IPS DF 6.9 (cell line): Measurements from ENCODE around the gene BAZ2A.

Experiments used
- DNase-seq: peaks from one replicate; pipeline ENCODE4 v3.0.0-alpha.2; 2013; ENCODE audit warnings: low read depth, low spot score
- H3K27ac ChIP-seq: one replicate; pipeline ENCODE4 v1.5.1; 2013; ENCODE audit warnings: low read length, control low read depth
- H3K27me3 ChIP-seq: 2 replicates; pipeline ENCODE4 v1.6.1; 2013; ENCODE audit warnings: mild to moderate bottlenecking, low read length; ENCODE audit not compliant: control insufficient read depth, insufficient read depth
- H3K36me3 ChIP-seq: 2 replicates; pipeline ENCODE4 v1.6.1; 2013; ENCODE audit warnings: low read length; ENCODE audit not compliant: control insufficient read depth, insufficient read depth
- H3K4me1 ChIP-seq: 2 replicates; pipeline ENCODE4 v1.6.1; 2013; ENCODE audit warnings: low read length; ENCODE audit not compliant: control insufficient read depth, insufficient read depth
- H3K4me3 ChIP-seq: 2 replicates; pipeline ENCODE4 v1.5.1; 2013; ENCODE audit warnings: mild to moderate bottlenecking, low read length
- H3K9me3 ChIP-seq: 2 replicates; pipeline ENCODE4 v1.6.1; 2013; ENCODE audit warnings: low read length, inconsistent platforms; ENCODE audit not compliant: control insufficient read depth, insufficient read depth
- WGBS: extraction: QIAGEN DNeasy Blood & Tissue Kit; methylation state at CpG from one replicate; pipeline ENCODE4 v1.1.7; 2013; ENCODE audit warnings: mixed read lengths, missing lambda C conversion rate; ENCODE audit not compliant: insufficient read length, insufficient coverage; 5-methylcytosine and 5-hydroxymethylcytosine counted together

Gene BAZ2A

DNA sequence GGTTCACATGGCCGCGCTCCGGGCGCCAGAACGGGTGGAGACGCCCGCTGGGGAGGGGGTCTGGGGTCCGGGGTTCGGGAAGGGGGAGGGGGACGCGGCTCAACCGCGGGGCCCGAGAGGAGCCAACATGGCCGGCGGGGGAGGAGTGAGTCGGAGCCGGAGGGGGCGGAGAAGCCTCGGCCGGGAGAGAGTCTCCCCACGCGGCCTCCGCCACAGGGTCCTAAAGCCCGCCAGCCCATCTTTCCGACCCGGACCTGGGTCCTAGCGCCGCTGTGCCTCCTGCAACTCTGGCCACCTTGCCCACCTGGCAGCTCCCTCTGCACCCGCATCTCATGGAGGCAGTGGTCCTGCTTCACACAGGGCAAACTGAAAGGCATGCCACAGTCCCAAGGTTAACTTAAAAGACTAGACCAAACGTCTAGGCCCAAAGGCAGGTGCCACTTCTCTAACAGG lies at the start of gene BAZ2A:
TSS of gene BAZ2A (minus strand) at position 147 of the 453 bp plus-strand sequence. CDS start 12,796 bp downstream, outside the sequence.
- H3K27ac ChIP-seq, result no peak within 1 kb of the TSS
- DNase-seq, result no peak
- H3K27me3 ChIP-seq, result no peaks in the 10 kb centered on the region
- H3K4me1 ChIP-seq, result peaks cover 7% of the 10 kb centered on the region
- no CpG with 5 or more reads among the region's 31 CpGs for WGBS
- no peaks in the 10 kb centered on the region for H3K36me3 ChIP-seq
- H3K9me3 ChIP-seq, result no peaks in the 10 kb centered on the region
- peak within 1 kb of the TSS; percentile 69 for H3K4me3 ChIP-seq

DNA sequence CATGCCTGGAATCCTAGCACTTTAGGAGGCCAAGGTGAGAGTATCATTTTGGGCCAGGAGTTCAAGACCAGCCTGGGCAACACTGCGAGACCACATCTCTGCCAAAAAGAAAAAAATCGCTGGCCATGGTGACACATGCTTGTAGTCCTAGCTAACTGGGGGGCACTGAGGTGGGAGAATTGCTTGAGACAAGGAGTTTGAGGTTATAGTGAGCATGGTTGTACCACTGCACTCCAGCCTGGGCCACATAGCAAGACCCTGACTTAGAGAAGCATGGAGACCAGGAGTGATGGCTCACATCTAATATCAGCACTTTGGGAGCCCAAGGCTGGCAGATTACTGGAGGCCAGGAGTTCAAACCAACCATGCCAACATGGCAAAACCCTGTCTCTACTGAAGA lies 48.7 kb upstream of the BAZ2A start:
- H3K4me3 ChIP-seq, result no peak overlapping the region
- no CpG with 5 or more reads among the region's 2 CpGs for WGBS
- H3K27ac ChIP-seq, result no peak overlapping the region
- H3K36me3 ChIP-seq, result peaks cover 5% of the 10 kb centered on the region
- DNase-seq, result no peak
- H3K27me3 ChIP-seq, result no peaks in the 10 kb centered on the region
- no peaks in the 10 kb centered on the region for H3K4me1 ChIP-seq
- H3K9me3 ChIP-seq, result no peaks in the 10 kb centered on the region

DNA sequence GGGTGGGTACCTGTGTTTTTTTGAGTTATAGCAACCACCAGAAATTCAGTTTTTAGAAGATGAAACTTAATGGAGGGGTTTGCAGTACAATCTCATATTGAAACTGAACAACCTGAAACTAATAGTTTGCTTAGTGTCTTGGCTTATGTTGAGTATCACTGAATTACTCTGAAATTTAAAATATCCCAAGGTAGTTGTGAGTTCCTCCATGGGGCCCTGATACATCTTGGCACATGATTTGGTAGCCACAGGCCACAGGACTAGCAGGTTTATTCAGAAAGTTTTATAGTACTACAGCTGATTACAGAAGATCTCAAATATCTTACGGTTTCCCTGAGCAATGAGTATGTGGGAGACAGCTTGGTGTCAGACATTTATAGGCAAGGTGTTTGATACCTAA lies 47.6 kb upstream of the BAZ2A start:
- Histone ChIP-seq H3K9me3 (no peaks in the 10 kb centered on the region), H3K27ac (no peak overlapping the region), H3K4me1 (no peaks in the 10 kb centered on the region), H3K27me3 (no peaks in the 10 kb centered on the region), H3K36me3 (peaks cover 5% of the 10 kb centered on the region), H3K4me3 (no peak overlapping the region)
- no peak for DNase-seq
- WGBS, result no CpG with 5 or more reads among the region's 1 CpG

DNA sequence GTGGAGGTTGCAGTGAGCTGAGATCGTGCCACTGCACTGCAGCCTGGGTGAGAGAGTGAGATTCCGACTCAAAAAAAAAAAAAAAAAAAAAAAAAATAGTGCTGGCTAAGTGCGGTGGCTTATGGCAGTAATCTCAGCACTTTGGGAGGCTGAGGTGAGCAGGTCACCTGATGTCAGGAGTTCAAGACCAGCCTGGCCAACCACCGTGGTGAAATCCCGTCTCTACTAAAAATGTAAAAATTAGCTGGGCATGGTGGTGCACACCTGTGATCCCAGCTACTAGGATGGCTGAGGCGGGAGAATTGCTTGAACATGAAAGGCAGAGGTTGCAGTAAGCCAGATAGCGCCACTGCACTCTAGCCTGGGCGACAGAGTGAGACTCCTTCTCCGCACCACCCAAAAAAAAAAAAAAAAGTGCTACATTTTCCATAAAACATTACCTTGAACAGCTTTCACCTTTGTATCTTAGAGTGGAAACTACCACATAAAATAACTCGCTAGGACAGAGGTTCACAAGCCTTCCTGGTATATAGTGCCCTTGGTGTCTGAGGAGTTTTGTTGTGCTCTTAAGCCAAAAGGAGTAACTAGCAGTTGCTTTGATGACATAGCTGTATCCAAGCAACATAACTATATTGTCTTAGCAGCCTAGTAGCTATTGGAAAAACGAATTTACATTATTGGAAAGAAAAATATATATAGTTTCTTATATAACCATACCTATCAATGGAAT lies 46.9 kb upstream of the BAZ2A start:
- H3K27ac ChIP-seq, result no peak overlapping the region
- DNase-seq, result no peak
- no peaks in the 10 kb centered on the region for H3K27me3 ChIP-seq
- H3K4me3 ChIP-seq, result no peak overlapping the region
- H3K4me1 ChIP-seq, result no peaks in the 10 kb centered on the region
- no CpG with 5 or more reads among the region's 11 CpGs for WGBS
- H3K36me3 ChIP-seq, result peaks cover 5% of the 10 kb centered on the region
- no peaks in the 10 kb centered on the region for H3K9me3 ChIP-seq

DNA sequence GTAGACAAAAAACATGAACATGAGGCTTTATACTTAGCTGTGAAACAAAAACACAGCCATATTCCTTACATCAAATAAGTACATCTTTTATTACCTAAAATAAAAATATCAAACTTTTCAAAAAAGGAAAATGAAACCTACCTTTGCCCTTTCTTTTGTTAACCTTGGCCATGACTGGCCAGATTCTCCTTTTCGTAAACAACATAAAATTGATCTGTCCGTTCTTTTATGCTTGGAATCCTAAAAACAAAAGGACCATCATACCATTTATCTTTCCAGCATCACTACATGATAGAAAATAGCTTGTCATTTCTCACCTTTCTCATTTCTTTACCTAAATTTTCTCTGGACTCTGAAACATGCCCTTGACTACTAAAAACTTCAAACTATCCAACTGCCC lies 41.5 kb upstream of the BAZ2A start:
- no CpG with 5 or more reads among the region's 2 CpGs for WGBS
- H3K27me3 ChIP-seq, result no peaks in the 10 kb centered on the region
- H3K9me3 ChIP-seq, result no peaks in the 10 kb centered on the region
- H3K27ac ChIP-seq, result no peak overlapping the region
- no peak overlapping the region for H3K4me3 ChIP-seq
- no peak for DNase-seq
- H3K4me1 ChIP-seq, result no peaks in the 10 kb centered on the region
- peaks cover 20% of the 10 kb centered on the region for H3K36me3 ChIP-seq

DNA sequence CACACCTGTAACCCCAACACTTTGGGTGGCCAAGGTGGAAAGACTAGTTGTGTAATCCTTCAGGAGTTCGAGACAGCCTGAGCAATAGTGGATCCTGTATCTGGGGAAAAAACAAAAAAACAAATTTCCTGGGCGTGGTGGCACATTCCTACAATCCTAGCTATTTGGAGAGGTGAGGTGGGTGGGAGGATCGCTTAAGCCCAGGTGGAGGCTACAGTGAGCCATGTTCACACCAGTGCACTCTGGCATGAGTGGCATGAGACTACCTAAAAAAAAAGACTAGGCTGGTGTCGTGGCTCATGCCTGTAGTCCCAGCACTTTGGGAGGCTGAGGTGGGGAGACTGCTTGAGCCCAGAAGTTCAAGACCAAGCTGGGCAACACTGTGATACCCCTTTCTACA lies 40.7 kb upstream of the BAZ2A start:
- no peaks in the 10 kb centered on the region for H3K27me3 ChIP-seq
- H3K36me3 ChIP-seq, result peaks cover 22% of the 10 kb centered on the region
- no peak for DNase-seq
- no CpG with 5 or more reads among the region's 4 CpGs for WGBS
- H3K4me3 ChIP-seq, result no peak overlapping the region
- no peak overlapping the region for H3K27ac ChIP-seq
- H3K4me1 ChIP-seq, result no peaks in the 10 kb centered on the region
- H3K9me3 ChIP-seq, result no peaks in the 10 kb centered on the region

DNA sequence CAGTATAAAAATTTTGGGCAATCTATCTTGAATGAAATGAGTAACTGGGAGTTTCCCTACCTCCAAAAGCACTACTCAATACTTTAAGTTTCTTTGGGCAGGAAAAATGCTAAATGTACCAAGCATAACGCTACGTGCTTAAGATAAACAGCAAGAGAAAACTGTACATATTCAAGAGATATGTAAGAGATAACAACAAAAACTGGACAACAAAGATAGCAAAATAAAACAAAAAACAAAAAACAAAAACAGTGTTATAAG lies 38.0 kb upstream of the BAZ2A start:
- no peaks in the 10 kb centered on the region for H3K4me1 ChIP-seq
- DNase-seq, result no peak
- H3K27ac ChIP-seq, result no peak overlapping the region
- WGBS, result no CpG with 5 or more reads among the region's 2 CpGs
- no peaks in the 10 kb centered on the region for H3K9me3 ChIP-seq
- no peak overlapping the region for H3K4me3 ChIP-seq
- no peaks in the 10 kb centered on the region for H3K27me3 ChIP-seq
- peaks cover 26% of the 10 kb centered on the region for H3K36me3 ChIP-seq

DNA sequence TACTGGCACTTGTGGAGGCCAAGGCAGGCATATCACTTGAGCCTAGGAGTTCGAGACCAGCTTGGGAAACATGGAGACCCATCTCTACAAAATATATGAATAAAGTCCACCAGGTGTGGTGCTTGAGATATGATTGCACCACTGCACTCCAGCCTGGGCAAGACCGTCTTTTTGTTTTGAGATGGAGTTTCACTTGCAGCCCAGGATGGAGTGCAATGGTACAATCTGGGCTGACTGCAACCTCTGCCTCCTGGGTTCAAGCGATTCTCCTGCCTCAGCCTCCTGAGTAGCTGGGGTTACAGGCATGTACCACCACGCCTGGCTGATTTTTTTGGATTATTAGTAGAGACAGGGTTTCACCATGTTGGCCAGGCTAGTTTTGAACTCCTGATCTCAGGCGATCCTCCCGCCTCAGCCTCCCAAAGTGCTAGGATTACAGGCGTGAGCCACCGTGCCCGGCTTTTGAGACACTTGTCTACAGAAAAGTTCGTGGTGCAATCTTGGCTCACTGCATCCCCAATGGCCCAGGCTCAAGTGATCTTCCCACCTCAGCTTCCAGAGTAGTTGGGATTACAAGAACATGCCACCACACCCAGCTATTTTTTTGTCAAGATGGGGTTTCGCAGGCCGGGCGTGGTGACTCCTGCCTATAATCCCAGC lies 32.0 kb upstream of the BAZ2A start:
- no peak for DNase-seq

DNA sequence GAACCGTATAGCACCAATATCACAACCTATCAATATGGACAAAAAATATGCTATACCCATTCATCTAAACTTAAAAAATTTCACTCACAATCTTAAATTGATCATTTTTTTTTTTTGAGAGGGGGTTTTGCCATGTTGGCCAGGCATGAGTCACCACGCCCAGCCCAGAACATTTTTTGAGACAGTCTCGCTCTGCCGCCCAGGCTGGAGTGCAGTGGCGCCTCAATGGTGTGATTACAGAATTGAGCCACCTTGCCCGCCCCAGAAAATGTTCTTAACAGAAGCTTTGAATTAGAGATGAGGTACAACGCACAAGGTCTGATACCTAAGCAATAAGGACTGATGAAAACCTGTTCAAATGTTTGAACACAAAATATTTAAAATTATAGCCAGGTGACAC lies 31.4 kb upstream of the BAZ2A start:
- H3K9me3 ChIP-seq, result no peaks in the 10 kb centered on the region
- peaks cover 5% of the 10 kb centered on the region; the same call in 1 of the 2 replicates for H3K36me3 ChIP-seq
- no peak overlapping the region for H3K27ac ChIP-seq
- WGBS, result no CpG with 5 or more reads among the region's 7 CpGs
- H3K27me3 ChIP-seq, result no peaks in the 10 kb centered on the region
- no peak overlapping the region for H3K4me3 ChIP-seq
- DNase-seq, result no peak
- no peaks in the 10 kb centered on the region for H3K4me1 ChIP-seq

More for the DNA sequence above, 32.0 kb upstream of the BAZ2A start:
- no CpG with 5 or more reads among the region's 13 CpGs for WGBS
- peaks cover 9% of the 10 kb centered on the region; the same call in 1 of the 2 replicates for H3K36me3 ChIP-seq
- no peak overlapping the region for H3K27ac ChIP-seq
- no peaks in the 10 kb centered on the region for H3K9me3 ChIP-seq
- H3K4me1 ChIP-seq, result no peaks in the 10 kb centered on the region
- no peaks in the 10 kb centered on the region for H3K27me3 ChIP-seq
- H3K4me3 ChIP-seq, result no peak overlapping the region

DNA sequence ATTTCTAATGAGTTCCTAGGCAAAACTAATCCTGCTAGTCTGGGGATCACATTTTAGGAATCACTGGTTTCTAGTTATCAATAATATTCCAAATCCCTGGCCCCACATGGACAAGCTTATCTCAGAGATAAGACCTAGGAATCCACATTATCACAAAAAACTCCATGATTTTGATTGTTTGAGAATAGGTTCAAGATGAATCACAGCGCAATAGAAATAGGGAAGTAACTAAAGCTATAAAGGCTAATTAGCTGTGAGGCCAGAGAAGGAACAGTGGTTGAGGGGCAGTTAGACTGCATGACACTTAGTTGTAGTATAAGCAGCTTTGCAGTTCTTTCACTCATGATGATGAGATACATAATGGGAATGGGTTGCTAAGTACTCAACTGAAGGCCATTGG lies 28.8 kb upstream of the BAZ2A start:
- H3K9me3 ChIP-seq, result no peaks in the 10 kb centered on the region
- no peak for DNase-seq
- H3K4me1 ChIP-seq, result no peaks in the 10 kb centered on the region
- no peak overlapping the region for H3K27ac ChIP-seq
- H3K36me3 ChIP-seq, result no peaks in the 10 kb centered on the region
- no peaks in the 10 kb centered on the region for H3K27me3 ChIP-seq
- no CpG with 5 or more reads among the region's 1 CpG for WGBS
- H3K4me3 ChIP-seq, result no peak overlapping the region
